ENCODE measurements around the gene FADS1. TPM values are rescaled to one million over a fixed set of nuclear protein-coding genes. Genes with fewer than 3 reads are reported as not detected.

Gene FADS1
- polyA plus RNA-seq, 1 donor (not counting 4 experiments of a cell fraction or from before 2014, with no cell fraction given), result 34.0 TPM

DNA sequence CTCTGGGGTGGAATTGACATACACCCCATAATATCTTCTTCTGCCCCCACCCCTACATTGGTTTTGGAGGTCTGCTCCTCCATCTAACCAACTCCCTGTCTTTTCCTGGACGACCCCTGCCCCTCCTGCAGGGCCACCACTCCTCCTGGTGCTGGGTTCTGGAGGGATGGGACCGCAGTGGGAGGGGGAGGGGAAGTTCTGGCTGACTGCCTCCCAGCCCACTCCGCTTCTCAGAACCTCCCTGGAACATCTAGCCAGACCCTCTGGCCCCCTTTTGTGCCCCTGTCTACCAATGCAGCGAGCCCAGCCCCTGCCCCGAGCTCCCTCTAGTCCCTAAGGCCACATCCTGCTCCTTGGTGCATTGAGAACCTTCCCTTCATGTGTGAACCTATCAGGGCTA, 63.1 kb downstream of the FADS1 start:
- Histone ChIP-seq H4K20me1 (ENCODE audit: control insufficient read depth, extremely low read depth, insufficient read depth, low read length) (peaks cover 5% of the 10 kb centered on the region), H3K4me2 (ENCODE audit: control insufficient read depth, extremely low read depth, insufficient read depth, low read depth, low read length) (no peak overlapping the region), H3K27me3 (ENCODE audit: control insufficient read depth, extremely low read depth, insufficient read depth, low read length) (peaks cover 27% of the 10 kb centered on the region), H3K9ac (ENCODE audit: control insufficient read depth, extremely low read depth, insufficient read depth, low read length) (no peak overlapping the region), H3K4me1 (ENCODE audit: control insufficient read depth, extremely low read depth, insufficient read depth, low read length) (peaks cover 2% of the 10 kb centered on the region), H2AFZ (ENCODE audit: control insufficient read depth, low read length) (no peak overlapping the region), H3K4me3 (ENCODE audit: control insufficient read depth in 2 of 3, extremely low read depth in 1 of 3, insufficient read depth in 2 of 3, low read depth in 1 of 3, low read length in 3 of 3) (no peak overlapping the region), H3K9me1 (ENCODE audit: control insufficient read depth, extremely low read depth, insufficient read depth, low read length) (no peaks in the 10 kb centered on the region), H3K27ac (ENCODE audit: control insufficient read depth, insufficient read depth, low read length) (no peak overlapping the region), H3K9me3 (ENCODE audit: control insufficient read depth, low read depth, low read length) (no peaks in the 10 kb centered on the region), H3K36me3 (ENCODE audit: control insufficient read depth in 2 of 2, extremely low read depth in 1 of 2, insufficient read depth in 2 of 2, low read length in 2 of 2) (no peaks in the 10 kb centered on the region), H3K79me2 (ENCODE audit: control insufficient read depth, insufficient read depth, low read length) (no peaks in the 10 kb centered on the region)
- TF ChIP-seq EZH2 (IDR thresholded peaks at IDR 0.05; ENCODE audit: low read length), result no peak
- TF ChIP-seq, protein P1, sequence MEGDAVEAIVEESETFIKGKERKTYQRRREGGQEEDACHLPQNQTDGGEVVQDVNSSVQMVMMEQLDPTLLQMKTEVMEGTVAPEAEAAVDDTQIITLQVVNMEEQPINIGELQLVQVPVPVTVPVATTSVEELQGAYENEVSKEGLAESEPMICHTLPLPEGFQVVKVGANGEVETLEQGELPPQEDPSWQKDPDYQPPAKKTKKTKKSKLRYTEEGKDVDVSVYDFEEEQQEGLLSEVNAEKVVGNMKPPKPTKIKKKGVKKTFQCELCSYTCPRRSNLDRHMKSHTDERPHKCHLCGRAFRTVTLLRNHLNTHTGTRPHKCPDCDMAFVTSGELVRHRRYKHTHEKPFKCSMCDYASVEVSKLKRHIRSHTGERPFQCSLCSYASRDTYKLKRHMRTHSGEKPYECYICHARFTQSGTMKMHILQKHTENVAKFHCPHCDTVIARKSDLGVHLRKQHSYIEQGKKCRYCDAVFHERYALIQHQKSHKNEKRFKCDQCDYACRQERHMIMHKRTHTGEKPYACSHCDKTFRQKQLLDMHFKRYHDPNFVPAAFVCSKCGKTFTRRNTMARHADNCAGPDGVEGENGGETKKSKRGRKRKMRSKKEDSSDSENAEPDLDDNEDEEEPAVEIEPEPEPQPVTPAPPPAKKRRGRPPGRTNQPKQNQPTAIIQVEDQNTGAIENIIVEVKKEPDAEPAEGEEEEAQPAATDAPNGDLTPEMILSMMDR (optimal IDR thresholded peaks at IDR 0.05 in 1 of 3, IDR thresholded peaks at IDR 0.05 in 1 of 3, conservative IDR thresholded peaks at IDR 0.05 in 1 of 3; ENCODE audit: extremely low read depth in 1 of 3, insufficient read depth in 2 of 3, low read length in 3 of 3), result no peak
- no peak for DNase-seq (ENCODE audit: low read depth, low spot score)
- no peak for FAIRE-seq
- dilution Hi-C loops (cut with MboI; ENCODE audit: extremely low pct_ligation_motif_present, low sequenced_read_pairs), result no loop called here

DNA sequence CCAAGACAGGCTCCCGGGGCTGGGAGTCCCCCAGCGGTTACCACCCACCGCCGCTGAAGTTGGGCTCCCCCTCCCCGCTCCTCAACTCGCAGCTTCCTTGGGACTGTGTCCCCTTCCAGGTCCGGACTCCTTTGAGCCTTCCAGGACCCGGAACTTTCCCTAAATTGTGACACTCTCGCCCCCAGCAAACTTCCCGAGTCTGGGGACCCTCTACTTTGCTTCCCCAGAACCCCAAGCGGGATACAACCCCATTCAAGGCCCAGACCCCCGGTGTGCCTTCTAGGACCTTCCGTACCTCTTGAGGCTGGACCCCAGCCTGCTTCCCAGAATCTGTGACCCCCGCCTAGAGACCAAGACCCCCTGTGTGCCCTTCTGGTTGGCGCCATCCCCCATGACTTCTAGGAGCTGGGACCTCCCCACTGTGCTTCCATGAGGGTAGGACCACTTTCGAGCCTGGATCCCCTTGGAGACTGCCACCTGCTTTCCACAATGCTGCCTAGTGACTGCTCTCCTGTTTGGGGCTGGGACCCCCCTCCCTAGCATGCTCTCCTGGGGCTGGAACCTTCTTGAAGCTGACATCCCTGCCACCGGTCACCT, 63.8 kb downstream of the FADS1 start:
- no peaks in the 10 kb centered on the region for H3K9me1 ChIP-seq (ENCODE audit: control insufficient read depth, extremely low read depth, insufficient read depth, low read length)
- H2AFZ ChIP-seq (ENCODE audit: control insufficient read depth, low read length), result no peak overlapping the region
- no peaks in the 10 kb centered on the region for H3K79me2 ChIP-seq (ENCODE audit: control insufficient read depth, insufficient read depth, low read length)
- peaks cover 5% of the 10 kb centered on the region for H4K20me1 ChIP-seq (ENCODE audit: control insufficient read depth, extremely low read depth, insufficient read depth, low read length)
- peak overlapping the region; percentile 41 for H3K4me2 ChIP-seq (ENCODE audit: control insufficient read depth, extremely low read depth, insufficient read depth, low read depth, low read length)
- H3K4me1 ChIP-seq (ENCODE audit: control insufficient read depth, extremely low read depth, insufficient read depth, low read length), result peaks cover 2% of the 10 kb centered on the region
- dilution Hi-C loops (cut with MboI; ENCODE audit: extremely low pct_ligation_motif_present, low sequenced_read_pairs), result no loop called here
- no peak overlapping the region for H3K27ac ChIP-seq (ENCODE audit: control insufficient read depth, insufficient read depth, low read length)
- no peak overlapping the region for H3K9ac ChIP-seq (ENCODE audit: control insufficient read depth, extremely low read depth, insufficient read depth, low read length)
- peak overlapping the region in 2 of 3 experiments; percentile 4 to 20 for H3K4me3 ChIP-seq (ENCODE audit: control insufficient read depth in 2 of 3, extremely low read depth in 1 of 3, insufficient read depth in 2 of 3, low read depth in 1 of 3, low read length in 3 of 3)
- peaks cover 34% of the 10 kb centered on the region for H3K27me3 ChIP-seq (ENCODE audit: control insufficient read depth, extremely low read depth, insufficient read depth, low read length)
- no peak for DNase-seq (ENCODE audit: low read depth, low spot score)
- TF ChIP-seq, protein P1 (optimal IDR thresholded peaks at IDR 0.05 in 1 of 3, IDR thresholded peaks at IDR 0.05 in 1 of 3, conservative IDR thresholded peaks at IDR 0.05 in 1 of 3; ENCODE audit: extremely low read depth in 1 of 3, insufficient read depth in 2 of 3, low read length in 3 of 3), result no peak
- TF ChIP-seq EZH2 (IDR thresholded peaks at IDR 0.05; ENCODE audit: low read length), result peak; percentile 59
- no peak for FAIRE-seq
- no peaks in the 10 kb centered on the region for H3K9me3 ChIP-seq (ENCODE audit: control insufficient read depth, low read depth, low read length)
- no peaks in the 10 kb centered on the region for H3K36me3 ChIP-seq (ENCODE audit: control insufficient read depth in 2 of 2, extremely low read depth in 1 of 2, insufficient read depth in 2 of 2, low read length in 2 of 2)

Measured in keratinocyte (primary cell).